Fibroblast of skin of abdomen (primary cell): ENCODE data around the gene UNC79. TPM values are rescaled to one million over a fixed set of nuclear protein-coding genes. Genes with fewer than 3 reads are reported as not detected.
"Not testable (repeated sequence)": the region's sequence is repeated elsewhere in the genome, so short reads cannot be mapped to it uniquely, and the experiment has no call there.

Experiments used
- DNase-seq: peaks from one replicate; pipeline ENCODE4 v3.0.0-alpha.2; 2013
- polyA plus RNA-seq, 2 experiments: library from polyadenylated mRNA; unstranded; fragments of 120-200 nt; gene quantifications; one replicate each; pipeline ENCODE4 v1.2.1, GENCODE V29; 2013; ENCODE audit not compliant: insufficient read length in 2 of 2

UNC79 gene
- polyA plus RNA-seq (2013, experiment 1 of 2; ENCODE audit: insufficient read length) = 0.05 TPM
- 0.10 TPM for polyA plus RNA-seq (2013, experiment 2 of 2; ENCODE audit: insufficient read length)

GRCh38 chr14:93430315-93431035 is at the start of gene UNC79:
Gene UNC79, plus strand, starts transcription at chr14:93430939. Its CDS starts 91 bp downstream, at chr14:93431030.
- no peak for DNase-seq

GRCh38 chr14:93381644-93382043 is 49.1 kb upstream of the UNC79 start:
- DNase-seq = no peak

- DNase-seq = not testable (repeated sequence)
These were observed 46.5 kb upstream of the UNC79 start for GRCh38 chr14:93384256-93384655.

- DNase-seq = no peak
These were observed 35.5 kb upstream of the UNC79 start for GRCh38 chr14:93395231-93395630.

GRCh38 chr14:93396456-93396855 is 34.3 kb upstream of the UNC79 start:
- DNase-seq = no peak

GRCh38 chr14:93398491-93398890 is 32.2 kb upstream of the UNC79 start:
- DNase-seq = no peak

- no peak for DNase-seq
These were observed 27.8 kb upstream of the UNC79 start for GRCh38 chr14:93402951-93403350.

- DNase-seq = no peak
These were observed 20.7 kb upstream of the UNC79 start for GRCh38 chr14:93410021-93410420.

- DNase-seq = no peak
These were observed 19.8 kb upstream of the UNC79 start for GRCh38 chr14:93410893-93411292.

- not testable (repeated sequence) for DNase-seq
These were observed 5.6 kb upstream of the UNC79 start for GRCh38 chr14:93425136-93425535.

GRCh38 chr14:93426750-93427149 is 4.0 kb upstream of the UNC79 start:
- DNase-seq = no peak

GRCh38 chr14:93431036-93431670 is 414 bp downstream of the UNC79 start:
- peak; percentile 1 for DNase-seq

- no peak for DNase-seq
These were observed 23.5 kb downstream of the UNC79 start for GRCh38 chr14:93454224-93454623.

GRCh38 chr14:93456356-93456755 is 25.6 kb downstream of the UNC79 start:
- no peak for DNase-seq

GRCh38 chr14:93458234-93458633 is 27.5 kb downstream of the UNC79 start:
- no peak for DNase-seq

- DNase-seq = no peak
These were observed 31.7 kb downstream of the UNC79 start for GRCh38 chr14:93462479-93462878.

- DNase-seq = no peak
These were observed 33.5 kb downstream of the UNC79 start for GRCh38 chr14:93464271-93464670.

GRCh38 chr14:93475471-93475870 is 44.7 kb downstream of the UNC79 start:
- no peak for DNase-seq

- DNase-seq = no peak
These were observed 45.6 kb downstream of the UNC79 start for GRCh38 chr14:93476305-93476704.

GRCh38 chr14:93479074-93479473 is 48.3 kb downstream of the UNC79 start:
- DNase-seq = not testable (repeated sequence)

- no peak for DNase-seq
These were observed 50.1 kb downstream of the UNC79 start for GRCh38 chr14:93480867-93481266.

- no peak for DNase-seq
These were observed 51.0 kb downstream of the UNC79 start for GRCh38 chr14:93481758-93482157.

GRCh38 chr14:93490001-93490400 is 59.3 kb downstream of the UNC79 start:
- no peak for DNase-seq

- no peak for DNase-seq
These were observed 62.3 kb downstream of the UNC79 start for GRCh38 chr14:93493054-93493453.
